ENCODE data around the gene RARRES1.

Gene RARRES1

DNA sequence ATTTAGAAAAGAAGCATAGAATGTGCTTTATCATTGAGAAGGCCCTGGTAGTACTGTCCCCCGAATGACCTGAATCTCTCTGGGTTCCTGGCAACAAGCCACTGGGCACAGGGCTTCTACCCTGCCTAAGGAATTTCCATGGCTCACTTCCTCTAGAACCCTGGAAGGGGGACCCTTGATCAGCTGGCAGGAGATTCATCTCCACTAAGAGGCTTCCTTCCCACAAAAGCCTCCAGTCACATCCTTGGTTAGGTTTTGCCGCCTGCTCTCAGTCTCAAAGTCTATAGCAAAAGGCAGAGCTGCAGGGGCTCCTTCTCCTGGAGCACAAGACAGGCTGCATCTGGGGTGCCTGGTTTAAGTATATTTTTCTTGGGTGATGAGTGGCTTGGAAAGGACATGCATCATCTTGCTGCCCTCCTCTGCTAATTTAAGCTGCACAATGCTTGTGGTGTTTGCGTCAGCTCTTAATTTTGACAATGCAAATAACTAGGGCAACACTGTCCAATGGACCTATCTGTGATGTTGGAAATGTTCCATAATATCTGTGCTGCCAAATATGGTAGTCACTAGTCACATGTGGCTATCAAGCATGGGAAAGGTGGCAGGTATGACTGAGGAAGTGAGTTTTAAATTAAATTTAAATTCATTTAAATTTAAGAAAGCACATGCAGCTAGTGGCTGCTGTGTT lies 33.4 kb upstream of the RARRES1 start:
- no peak for DNase-seq

DNA sequence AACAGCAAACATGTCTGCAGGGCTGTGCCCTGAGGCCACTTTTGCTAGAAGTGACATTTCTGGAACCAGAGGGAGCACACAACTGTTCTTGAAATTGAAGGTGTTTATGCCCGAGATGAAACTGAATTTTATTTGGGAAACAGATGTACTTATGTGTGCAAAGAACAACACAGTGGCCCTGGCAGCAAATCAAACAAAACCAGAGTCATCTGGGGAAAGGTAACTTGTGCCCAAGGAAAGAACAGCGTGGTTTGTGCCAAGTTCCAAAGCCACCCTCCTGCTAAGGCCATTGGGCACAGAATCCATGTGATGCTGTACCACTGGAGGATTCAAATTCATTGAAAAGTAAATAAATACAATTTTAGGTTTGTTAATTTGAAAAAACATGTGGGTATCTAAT lies 31.2 kb upstream of the RARRES1 start:
- DNase-seq, result no peak

DNA sequence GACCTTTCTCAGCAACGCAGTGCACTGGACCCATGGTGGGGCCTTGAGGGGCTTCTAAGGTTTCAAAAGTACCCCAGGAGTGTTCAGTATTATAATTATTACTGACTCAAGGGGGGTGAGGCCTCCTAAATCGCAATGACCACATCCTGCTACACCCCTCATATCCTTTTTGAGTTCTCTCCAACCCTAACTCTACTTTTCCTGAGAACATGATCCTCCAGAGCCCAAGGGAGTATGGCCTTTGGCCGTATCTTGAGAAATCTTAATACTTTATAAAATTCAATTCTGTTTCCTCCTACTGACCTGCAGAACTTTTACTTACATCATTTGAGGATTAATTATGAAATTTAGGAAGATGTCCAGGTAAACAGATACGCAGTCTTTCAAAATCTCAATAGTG lies 30.4 kb upstream of the RARRES1 start:
- no peak for DNase-seq

DNA sequence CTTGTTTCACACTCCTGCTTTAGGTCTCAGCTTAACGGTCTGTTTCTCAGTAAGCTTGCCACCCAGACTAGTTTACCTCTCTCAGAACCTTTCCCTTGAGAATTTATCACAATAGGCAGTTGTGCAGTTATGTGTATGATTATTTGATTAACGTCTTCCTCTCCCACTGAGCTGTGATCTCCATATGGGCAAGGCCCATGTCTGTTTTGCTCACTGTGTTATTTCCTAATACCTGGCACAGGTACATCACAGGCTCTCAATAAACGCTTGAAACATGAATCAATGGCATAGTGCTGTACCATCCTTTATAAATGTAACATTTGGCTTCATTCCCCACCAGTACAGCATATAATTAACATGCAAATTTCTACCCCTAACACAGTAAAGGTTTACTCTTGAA lies 29.1 kb upstream of the RARRES1 start:
- DNase-seq, result no peak

DNA sequence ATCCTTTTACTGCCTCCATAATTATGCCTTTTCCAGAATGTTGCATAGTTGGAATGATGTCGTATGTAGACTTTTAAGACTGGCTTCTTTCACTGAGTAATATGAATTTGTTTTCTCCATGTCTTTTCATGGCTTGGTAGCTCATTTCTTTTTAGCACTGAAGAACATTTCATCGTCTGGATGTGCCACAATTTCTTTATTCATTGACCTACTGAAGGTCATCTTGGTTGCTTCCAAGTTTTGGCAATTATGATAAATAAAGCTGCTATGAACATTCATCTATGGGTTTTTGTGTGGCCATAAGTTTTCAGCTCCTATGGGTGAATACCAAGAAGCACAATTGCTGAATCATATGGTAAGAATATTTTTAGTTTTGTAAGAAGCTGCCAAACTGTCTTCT lies 23.2 kb upstream of the RARRES1 start:
- no peak for DNase-seq

DNA sequence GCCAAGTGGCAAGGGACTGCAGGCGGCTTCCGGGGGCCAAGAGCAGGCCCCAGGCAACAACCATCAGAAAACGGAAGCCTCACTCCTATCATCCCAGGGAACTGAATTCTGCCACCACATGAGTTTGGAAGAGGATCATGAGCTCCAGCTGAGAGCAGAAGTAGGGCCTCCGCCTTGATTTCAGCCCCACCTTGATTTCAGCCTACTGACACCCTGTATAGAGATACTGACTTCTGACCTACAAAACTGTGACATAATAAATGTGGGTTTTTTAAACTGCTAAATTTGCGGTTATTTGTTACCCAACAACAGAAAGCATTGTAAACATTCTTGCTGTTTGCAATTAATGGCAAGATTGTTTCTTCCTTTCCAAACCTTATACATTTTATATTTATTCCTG lies 21.6 kb upstream of the RARRES1 start:
- no peak for DNase-seq

DNA sequence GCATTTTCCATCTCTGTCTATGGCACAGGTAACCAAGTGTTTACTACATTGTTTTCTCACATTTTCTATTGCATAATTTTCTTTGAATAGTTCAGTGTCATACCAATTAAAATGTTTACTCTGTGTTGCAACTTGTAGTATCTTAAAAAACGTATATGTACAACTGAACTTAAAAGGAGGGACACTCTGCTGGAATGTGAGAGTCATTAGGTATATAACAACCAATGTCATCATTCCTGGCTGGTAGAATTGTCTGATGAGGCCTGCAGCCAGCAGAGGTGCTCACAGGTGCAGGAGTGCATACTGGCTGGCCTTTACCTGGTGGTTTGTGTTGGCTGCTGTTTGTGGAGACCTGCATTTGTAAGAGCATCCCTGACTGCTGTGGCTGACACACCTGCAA lies 19.1 kb upstream of the RARRES1 start:
- DNase-seq, result no peak

DNA sequence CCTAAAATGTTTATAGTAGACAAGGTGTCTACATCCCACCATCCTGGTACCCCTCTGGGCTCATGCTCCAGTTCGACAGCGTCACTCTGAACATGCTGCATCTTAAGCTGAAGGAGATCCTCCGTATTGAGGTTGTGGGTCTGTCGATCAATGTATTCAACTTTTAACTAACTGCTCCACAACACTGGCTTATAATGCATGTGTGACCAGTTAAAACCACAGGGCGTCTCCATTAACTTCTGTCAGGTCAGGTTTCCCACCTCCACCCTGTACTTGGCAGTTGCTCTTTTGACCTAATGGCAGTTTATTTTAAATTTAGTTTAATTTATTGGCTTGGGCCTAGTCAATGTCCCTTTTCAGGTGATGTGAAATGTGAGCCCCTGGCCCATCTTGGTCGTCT lies 17.8 kb upstream of the RARRES1 start:
- DNase-seq, result no peak

DNA sequence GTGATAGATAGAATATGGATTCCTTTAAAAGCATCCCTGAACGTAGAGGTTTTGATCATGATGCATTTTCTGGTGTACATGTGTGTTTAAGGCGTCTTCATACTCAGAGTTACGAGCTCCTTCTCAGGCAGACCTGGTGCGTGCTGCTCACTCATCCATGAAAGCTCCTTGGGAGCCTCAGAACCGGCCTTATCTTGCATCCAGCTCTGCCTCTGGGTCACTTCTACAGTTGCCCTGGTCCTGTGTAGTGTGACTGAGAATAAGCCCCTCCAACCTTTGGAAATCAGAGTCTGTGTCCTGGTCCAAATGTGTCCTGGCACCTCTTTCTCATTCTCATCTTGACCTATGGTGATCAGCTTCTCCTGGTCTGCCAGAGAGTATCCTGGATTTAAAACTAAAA lies 17.3 kb upstream of the RARRES1 start:
- DNase-seq, result no peak

DNA sequence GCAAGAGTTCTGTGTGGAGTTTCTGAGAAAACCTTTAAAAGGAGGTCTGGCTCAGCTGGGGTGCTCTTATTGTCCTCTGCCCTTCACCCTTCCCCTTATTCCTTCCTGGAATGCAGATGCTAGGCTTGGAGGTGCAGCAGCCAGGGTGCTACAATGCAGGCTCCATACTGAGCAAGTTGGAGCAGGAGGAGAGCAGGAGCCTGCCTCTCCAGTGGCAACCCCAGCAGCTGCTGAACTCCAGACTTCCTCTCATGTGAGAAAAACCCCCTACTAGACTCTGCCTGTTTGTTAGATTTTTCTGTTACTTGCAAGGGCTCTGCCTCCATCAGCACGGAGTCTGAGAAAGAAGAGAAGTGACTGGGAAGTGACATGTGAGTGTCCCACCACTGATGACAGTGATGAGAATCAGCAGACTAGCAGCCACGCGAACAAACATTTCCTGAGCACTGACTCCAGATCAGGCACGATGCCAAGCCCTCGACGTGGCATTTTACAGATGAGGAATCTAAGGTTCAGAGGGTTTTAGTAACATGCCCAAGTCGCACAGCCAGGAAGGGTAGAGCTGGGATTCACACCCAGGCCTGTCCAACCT lies 16.1 kb upstream of the RARRES1 start:
- DNase-seq, result peak in 2 of 56 donors; percentile 15 to 18

DNA sequence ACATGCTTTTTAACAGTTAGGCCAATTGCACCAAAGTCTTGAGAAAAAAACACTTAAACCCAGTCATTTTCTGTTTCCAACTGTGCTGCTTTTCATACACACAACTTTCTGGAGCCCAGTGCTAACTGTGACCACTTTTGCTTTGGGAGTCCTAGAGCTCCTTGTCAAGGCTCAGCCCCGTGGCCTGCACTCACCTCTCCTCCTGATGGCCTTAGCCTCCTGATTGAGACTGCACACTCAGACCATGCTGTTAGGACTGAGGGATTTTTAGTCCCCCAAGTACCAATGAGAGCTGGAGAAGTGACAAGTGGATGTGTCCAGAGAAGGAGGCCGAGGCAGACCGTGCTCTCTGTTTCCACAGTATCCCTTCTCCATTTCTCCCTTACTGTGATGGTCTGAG lies 15.2 kb upstream of the RARRES1 start:
- DNase-seq, result no peak

DNA sequence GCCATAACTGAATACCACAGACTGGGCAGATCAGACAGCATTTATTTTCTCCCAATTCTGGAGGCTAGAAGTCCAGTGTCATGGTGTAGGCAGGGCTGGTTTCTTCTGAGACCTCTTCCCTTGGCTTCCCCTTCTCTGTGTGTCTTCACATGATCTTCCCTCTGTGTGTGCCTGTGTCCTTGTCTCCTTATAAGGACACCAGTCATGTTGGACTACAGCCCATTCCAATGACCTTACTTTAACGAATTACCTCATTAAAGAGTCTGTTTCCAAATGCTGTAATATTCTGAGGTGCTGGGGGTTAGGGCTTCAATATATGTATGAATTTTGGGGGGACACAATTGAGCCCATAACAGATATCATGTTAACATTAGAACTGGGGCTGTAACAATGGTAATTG lies 13.3 kb upstream of the RARRES1 start:
- DNase-seq, result no peak

DNA sequence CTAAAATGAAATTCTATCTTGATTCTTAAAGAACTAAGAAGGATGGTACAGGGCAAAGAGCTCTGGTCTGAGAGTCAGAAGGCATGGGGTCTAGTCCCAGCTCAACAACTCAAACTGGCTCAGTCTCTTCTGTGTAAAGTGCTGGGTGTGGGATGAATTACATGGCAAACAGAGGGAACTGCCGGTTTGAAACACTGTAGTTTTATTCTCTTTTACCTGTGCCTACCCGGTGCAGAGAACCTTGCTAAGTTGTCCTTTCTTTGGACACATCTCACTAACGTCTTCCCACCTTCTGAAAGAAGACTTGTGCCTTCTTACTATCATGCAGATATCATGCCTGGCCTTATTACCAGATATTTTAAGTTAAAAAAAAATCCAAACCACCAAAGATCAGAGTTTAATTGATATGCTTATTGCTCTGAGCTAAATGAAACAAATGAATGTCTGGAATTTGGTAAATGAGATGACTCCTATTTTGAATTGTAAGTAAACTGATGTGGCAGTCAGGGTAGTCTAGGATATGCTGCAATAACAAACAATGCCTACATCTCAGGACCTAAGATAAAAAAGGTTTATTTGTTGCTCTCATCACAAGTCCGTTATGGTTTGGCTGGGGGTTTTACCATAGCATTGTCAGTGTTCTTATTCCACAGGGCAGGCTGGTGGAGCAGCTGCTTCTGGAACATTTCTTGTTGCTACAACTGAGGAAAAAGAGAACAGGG lies 12.5 kb upstream of the RARRES1 start:
- DNase-seq, result no peak

DNA sequence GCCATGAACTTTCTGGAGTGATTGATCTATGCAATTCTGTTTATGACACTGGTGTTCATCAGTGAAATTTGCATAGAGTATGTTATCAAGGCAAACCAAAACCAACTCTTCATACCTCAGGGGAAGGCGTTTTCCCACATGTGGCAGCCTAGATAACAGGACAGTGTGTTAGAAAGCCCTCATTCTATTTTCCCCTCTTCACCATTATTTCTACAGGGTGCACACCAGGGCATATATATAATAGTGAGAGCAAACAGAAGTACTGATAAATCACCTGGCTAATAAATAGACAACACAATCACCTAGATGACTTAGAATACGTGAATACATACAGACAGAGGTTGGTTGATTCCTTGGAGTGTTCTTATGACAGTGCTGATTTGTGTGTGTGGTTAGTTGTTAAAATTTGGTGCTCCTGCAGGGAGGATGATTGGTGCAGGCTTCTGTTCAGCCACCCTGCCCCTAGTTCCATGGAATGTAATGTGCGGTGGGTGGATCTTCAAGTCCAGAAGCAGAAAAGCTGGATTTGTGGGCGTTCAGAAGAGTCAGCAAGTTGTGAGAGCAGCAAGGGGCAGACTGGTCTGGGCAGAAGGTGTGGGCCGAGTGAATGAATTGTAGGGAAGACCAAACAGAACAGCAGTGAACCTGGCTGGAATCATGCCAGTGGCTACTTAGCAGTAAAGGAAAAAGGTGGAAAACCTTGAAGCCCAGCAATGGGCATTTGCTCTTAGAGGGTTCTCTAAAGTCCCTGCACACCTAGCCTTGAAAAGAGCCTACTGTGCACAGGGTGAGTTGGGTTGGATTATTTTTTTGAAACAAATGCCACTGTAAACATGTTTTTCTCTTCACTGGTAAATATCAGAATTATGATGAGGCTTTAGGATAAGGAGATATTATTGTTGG lies 11.7 kb upstream of the RARRES1 start:
- DNase-seq, result no peak

DNA sequence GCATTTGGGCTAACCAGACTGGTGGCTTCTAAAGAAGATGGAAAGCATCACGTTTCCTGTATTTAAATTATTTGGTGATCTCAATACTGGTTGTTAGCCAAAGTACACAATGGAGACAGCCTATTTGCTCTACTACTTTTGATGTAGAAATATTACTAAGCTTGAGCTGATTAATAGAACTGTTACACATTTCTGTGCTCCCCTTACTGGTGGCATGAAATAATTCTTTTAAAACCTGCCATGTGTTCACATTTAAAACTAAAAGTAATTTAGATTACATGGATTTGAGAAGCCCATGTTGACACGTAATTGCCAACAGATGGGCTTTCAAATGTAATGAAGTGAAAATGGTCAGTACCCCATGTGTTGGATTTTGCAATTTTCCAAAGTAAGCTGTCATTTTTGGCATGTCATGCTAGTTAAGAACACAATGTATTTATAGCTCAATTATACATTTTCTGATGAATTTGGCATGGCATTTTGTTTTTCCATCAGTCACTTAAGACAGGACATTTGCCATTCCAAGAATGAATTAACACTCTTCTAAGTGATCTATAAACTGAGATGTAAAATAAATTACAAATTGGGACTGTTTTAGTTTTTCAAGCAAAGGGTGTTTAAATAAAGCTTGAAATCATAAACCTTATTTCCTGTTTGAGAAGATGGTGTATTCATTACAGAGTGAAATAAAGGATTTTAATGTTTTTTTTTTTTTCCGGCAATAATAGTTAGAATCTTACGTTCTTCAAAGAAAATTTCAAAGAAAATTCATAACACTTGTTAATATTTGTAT lies 10.8 kb upstream of the RARRES1 start:
- no peak for DNase-seq

DNA sequence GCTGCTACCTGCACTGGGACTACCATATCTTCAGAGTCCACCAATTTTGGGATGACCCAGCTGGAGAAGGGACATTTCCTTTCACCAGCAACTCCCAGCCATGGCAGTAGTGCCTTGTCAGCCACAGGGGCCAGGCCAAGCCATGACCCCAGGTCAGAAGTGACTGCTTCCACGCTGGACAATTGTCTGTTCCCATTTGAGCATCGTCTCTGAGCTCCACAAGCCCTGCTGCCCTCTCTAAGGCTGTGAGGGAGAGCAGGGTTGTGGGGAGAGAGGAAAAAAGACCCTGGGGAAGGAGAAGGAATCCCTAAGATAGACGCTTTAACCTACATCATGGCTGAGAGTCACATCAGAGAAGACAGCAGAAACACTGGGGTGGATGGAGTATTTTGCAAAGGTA lies 7.4 kb upstream of the RARRES1 start:
- DNase-seq, result no peak

DNA sequence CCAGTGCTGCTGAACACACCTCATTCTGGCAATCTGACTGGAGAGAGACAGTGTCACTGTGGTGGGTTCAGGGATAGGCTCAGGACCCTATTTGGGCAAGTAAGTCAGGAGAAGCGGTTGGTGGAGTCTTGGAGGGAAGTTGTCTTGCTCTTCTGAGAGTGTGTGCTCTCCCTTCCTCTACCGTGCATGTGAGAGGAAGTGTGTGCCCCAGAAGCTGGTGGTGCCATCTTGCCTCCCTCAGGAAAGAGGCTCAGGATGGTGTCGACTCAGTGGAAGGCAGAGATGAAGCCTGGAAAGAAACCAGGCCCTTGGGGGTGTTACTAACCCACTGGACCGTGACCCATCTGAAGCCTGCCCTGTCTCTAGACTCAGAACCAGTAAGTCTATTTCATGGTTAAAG lies 6.8 kb upstream of the RARRES1 start:
- no peak for DNase-seq

DNA sequence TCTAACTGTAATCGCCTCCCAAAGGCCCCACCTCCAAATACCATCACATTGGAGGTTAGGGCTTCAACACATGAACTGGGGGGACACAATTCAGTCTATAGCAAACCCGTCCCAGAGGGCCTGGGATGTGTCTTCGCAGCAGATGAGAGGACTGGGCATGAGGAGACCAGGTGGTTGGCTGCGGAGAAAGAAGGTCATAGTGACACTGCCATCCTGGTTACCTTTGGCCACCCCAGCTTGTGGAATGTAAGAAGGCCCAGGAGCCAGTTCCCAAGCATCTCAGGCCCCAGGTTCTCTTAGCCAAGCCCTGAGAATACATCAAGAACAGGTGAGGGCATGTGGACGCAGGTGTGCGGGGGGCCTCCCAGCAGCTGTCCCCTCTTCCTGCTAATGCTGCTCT lies 6.4 kb upstream of the RARRES1 start:
- no peak for DNase-seq

DNA sequence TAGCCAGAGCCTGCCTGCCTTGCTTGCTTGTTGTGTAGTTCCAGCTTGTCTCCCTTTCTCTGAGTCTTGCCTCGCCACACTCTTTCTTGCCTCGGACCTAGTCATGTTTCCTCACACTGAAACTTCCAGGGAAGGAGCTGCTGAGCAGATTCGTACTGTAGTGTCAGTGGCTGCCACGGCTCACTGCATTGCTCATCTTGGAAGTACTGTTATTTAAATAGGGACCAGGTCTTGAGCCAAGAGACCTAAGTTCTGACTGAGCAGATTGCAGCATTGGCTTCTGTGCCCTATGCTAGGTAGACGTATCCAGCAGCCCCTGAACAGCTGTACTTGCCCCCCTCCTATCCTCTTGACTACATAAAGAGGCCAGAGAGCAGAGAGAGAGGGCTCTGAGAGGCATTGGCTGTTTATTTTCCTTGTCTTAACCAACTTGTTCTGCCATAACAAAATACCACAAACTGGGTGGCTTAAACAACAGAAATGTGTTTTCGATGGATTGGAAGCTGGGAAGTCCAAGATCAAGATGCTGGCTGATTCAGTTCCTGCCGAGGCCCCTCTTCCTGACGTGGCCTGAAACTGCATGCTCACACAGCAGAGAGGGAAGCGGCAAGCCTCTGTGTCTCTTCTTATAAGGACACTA lies 5.8 kb upstream of the RARRES1 start:
- no peak for DNase-seq

DNA sequence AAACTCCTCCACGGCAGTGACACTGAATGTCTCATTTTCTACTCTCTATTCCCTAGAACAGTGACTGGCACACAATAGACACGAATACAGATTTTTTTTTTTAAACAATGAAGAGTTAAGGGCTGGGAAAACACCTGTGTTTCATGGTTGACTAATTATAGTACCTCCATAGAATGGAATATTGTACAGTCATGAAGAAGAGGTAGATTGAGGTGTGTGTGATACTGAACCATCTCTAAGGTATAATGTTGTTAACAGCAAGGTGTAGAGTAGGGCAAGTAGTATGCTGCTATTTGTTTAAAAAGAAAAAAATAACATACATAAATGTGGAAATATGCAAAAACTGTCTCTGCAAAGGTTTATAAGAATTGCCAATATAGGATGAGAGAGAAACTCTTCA lies 5.2 kb upstream of the RARRES1 start:
- no peak for DNase-seq

All from nucleus accumbens (tissue), 56 donors.